ENCODE results near the gene GABBR1. TPM values are rescaled to one million over a fixed set of nuclear protein-coding genes. Genes with fewer than 3 reads are reported as not detected.

The GABBR1 gene
- polyA plus RNA-seq, 6 donors from 2014 or later, result 4.1 to 11.3 (median 4.6) TPM; not detected in 1

DNA sequence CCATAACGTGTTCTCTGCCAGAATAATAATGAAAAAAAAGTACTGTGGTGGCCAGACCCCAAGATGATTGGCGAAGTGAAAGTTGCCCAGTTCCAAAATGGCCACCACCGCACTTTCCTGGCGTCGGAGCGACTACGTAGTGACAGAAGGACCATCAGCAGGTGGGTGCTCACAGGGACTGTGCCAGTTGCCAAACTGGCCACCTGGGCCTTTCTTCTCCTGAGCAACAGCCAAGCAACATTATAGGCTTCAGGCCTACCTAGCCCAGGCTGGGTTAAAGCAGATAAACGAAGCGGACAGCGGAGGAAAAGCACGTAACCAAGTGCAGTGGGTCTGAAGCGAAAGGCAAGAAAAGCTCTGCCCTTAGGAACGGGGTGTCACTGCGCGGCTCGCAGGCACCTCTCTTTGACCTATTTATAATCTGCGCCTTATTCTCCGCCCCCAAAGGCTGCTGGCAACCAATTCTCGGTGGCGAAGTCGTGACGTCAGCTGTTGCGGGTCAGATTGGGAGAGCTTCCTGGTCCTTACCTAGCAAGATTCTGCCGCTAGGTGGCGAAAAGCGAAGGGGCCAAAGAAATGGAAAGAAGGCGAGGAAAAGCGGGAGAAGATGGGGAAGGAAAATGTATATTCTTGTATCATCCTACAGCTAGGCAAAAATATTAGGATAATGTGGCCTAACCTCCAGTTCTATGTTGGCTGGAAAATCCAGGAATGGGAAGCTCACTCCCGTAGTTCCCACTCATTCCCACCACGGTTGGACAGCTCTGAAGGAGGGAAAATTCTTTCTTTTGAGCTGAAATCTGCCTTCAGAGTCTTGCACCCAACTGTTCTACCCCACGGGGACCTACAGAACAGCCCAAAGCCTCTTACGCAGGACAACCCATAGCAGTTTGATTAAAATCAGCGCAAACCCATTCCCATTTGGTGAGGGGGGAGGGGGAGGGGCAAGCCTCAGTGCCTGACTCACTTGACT, 17.0 kb upstream of the GABBR1 start:
- peak overlapping the region; percentile 84 to 99 (median 98) for H3K4me3 Mint-ChIP-seq

DNA sequence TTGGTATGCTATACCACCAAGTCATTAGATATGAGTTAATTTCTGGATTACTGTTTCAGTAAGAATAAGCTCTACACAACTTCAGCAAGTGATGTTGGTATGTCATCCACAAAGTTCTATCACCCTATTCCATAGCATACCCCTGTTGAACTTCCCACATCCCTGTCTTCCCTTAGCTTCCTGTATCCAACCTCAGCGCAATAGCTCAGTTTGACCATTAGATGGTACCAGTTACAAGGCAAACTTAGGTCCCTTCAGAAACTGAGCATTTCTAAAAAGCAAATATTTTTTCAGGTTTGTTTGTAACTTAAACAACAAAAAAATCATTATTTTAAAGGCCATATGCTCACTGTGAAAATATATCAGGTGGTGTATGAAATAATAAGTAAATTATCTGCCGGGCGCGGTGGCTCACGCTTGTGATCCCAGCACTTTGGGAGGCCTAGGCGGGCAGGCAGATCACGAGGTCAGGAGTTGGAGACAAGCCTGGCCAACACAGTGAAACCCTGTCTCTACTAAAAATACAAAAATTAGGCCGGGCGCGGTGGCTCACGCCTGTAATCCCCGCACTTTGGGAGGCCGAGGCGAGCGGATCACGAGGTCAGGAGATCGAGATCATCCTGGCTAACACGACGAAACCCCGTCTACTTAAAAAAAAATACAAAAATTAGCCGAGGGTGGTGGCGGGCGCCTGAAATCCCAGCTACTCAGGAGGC, 15.1 kb upstream of the GABBR1 start:
- Mint-ChIP-seq H3K36me3 (no peaks in the 10 kb centered on the region), H3K9me3 (peaks cover 0 to 4% (median 0%) of the 10 kb centered on the region in 7 donors), H3K4me3 (peak overlapping the region in 3 of 8 donors; percentile 6 to 24 (median 12)), H3K27ac (peak overlapping the region in 2 of 6 donors; percentile 74 to 86), H3K27me3 (no peaks in the 10 kb centered on the region), H3K4me1 (peaks cover 10 to 22% (median 14%) of the 10 kb centered on the region in 3 donors)
- ATAC-seq (ENCODE audit: low read depth in 2 of 2), result no peak
- no peak for DNase-seq

More for the DNA sequence above, 17.0 kb upstream of the GABBR1 start:
- H3K27ac Mint-ChIP-seq, result peak overlapping the region; percentile 95 to 100 (median 100)
- peak; percentile 91 to 92 for ATAC-seq (ENCODE audit: low read depth in 2 of 2)
- no peaks in the 10 kb centered on the region for H3K36me3 Mint-ChIP-seq
- H3K4me1 Mint-ChIP-seq, result peaks cover 10 to 27% (median 14%) of the 10 kb centered on the region in 3 donors
- peaks cover 0 to 4% (median 0%) of the 10 kb centered on the region in 7 donors for H3K9me3 Mint-ChIP-seq
- H3K27me3 Mint-ChIP-seq, result peaks cover under 1 to 10% (median 5%) of the 10 kb centered on the region in 3 donors
- DNase-seq, result peak; percentile 97

GRCh38 chr6:29641430-29642148, 8.6 kb upstream of the GABBR1 start:
- Mint-ChIP-seq H3K27me3 (no peaks in the 10 kb centered on the region), H3K27ac (peak overlapping the region; percentile 4 to 87 (median 62)), H3K4me1 (peaks cover 16 to 21% (median 17%) of the 10 kb centered on the region in 3 donors), H3K36me3 (no peaks in the 10 kb centered on the region), H3K9me3 (no peaks in the 10 kb centered on the region), H3K4me3 (peak overlapping the region in 6 of 8 donors; percentile 21 to 80 (median 54))
- ATAC-seq (ENCODE audit: low read depth in 2 of 2), result peak; percentile 52 to 64
- DNase-seq, result no peak

DNA sequence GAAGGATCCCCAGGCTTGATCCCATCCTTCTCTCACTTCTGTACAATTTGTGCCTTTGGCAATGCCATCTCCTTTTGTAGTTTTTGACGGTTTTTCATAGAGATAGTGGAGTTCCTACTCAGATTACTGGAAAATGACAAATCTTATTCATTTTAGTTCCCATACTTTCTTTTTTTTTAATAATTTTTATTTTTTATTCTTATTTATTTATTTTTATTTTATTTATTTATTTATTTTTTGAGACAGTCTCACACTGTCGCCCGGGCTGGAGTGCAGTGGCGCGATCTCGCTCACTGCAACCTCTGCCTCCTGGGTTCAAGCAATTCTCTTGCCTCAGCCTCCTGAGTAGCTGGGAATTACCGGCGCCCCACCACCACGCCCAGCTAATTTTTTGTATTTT, 4.3 kb upstream of the GABBR1 start:
- no peak for ATAC-seq (ENCODE audit: low read depth in 2 of 2)
- Mint-ChIP-seq H3K27ac (peak overlapping the region in 3 of 6 donors; percentile 2 to 88 (median 44)), H3K27me3 (no peaks in the 10 kb centered on the region), H3K36me3 (peaks cover 0 to 4% of the 10 kb centered on the region in 2 donors), H3K4me1 (peaks cover 37 to 47% (median 44%) of the 10 kb centered on the region in 3 donors), H3K4me3 (peak overlapping the region in 1 of 8 donors; percentile 47), H3K9me3 (no peaks in the 10 kb centered on the region)
- DNase-seq, result no peak

- peak overlapping the region; percentile 88 to 100 (median 98) for H3K4me3 Mint-ChIP-seq
- H3K27ac Mint-ChIP-seq, result peak overlapping the region; percentile 47 to 99 (median 95)
- H3K27me3 Mint-ChIP-seq, result no peaks in the 10 kb centered on the region
- no peak for DNase-seq
- H3K36me3 Mint-ChIP-seq, result peaks cover 0 to 4% of the 10 kb centered on the region in 2 donors
- no peaks in the 10 kb centered on the region for H3K9me3 Mint-ChIP-seq
- H3K4me1 Mint-ChIP-seq, result peaks cover 59 to 72% (median 66%) of the 10 kb centered on the region in 3 donors
- ATAC-seq (ENCODE audit: low read depth in 2 of 2), result no peak
These were observed 537 bp upstream of the GABBR1 start for GRCh38 chr6:29633534-29633905.

- H3K9me3 Mint-ChIP-seq, result no peaks in the 10 kb centered on the region
- DNase-seq (peak; percentile 76), ATAC-seq (ENCODE audit: low read depth in 2 of 2) (peak; percentile 60 to 67)
- H3K36me3 Mint-ChIP-seq, result peaks cover 0 to 4% of the 10 kb centered on the region in 2 donors
- peak overlapping the region; percentile 88 to 100 (median 98) for H3K4me3 Mint-ChIP-seq
- H3K27me3 Mint-ChIP-seq, result no peaks in the 10 kb centered on the region
- peak overlapping the region; percentile 83 to 97 (median 88) for H3K27ac Mint-ChIP-seq
- peaks cover 59 to 75% (median 69%) of the 10 kb centered on the region in 3 donors for H3K4me1 Mint-ChIP-seq
These were observed 887 bp downstream of the GABBR1 start for GRCh38 chr6:29631860-29632731.

GRCh38 chr6:29631209-29631810, 1.7 kb downstream of the GABBR1 start:
- no peaks in the 10 kb centered on the region for H3K27me3 Mint-ChIP-seq
- no peaks in the 10 kb centered on the region for H3K9me3 Mint-ChIP-seq
- peaks cover 63 to 75% (median 74%) of the 10 kb centered on the region in 3 donors for H3K4me1 Mint-ChIP-seq

DNA sequence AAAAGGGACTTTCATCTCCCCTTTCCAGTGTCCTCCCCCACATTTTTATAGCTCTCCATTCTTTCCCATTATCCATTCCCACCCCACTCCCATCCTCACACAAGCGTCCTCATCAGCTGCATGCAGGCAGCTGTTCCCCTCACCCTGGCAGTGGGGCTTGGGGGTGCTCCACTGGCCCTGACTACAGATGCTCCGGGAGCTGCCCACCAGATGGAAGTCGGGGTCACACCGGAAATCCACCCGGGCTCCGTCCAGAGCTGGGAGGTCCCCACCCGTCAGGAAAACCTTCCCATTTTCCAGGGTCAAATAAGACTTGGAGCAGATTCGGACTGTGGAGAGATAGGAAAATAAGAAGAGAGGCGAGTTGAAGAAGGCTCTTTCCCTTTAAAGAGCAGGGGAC, 2.7 kb downstream of the GABBR1 start:
- ATAC-seq (ENCODE audit: low read depth in 2 of 2), result no peak
- H3K4me1 Mint-ChIP-seq, result peaks cover 60 to 72% (median 70%) of the 10 kb centered on the region in 3 donors

More at GRCh38 chr6:29631209-29631810, 1.7 kb downstream of the GABBR1 start:
- peak overlapping the region; percentile 88 to 100 (median 98) for H3K4me3 Mint-ChIP-seq
- peak overlapping the region in 3 of 6 donors; percentile 88 to 98 (median 97) for H3K27ac Mint-ChIP-seq
- ATAC-seq (ENCODE audit: low read depth in 2 of 2) (no peak), DNase-seq (no peak)
- H3K36me3 Mint-ChIP-seq, result peaks cover 0 to 4% of the 10 kb centered on the region in 2 donors

GRCh38 chr6:29629571-29629970, 3.4 kb downstream of the GABBR1 start:
- Mint-ChIP-seq H3K4me1 (peaks cover 60 to 71% (median 65%) of the 10 kb centered on the region in 3 donors), H3K27me3 (no peaks in the 10 kb centered on the region), H3K4me3 (peak overlapping the region in 5 of 8 donors; percentile 0 to 99 (median 90)), H3K9me3 (no peaks in the 10 kb centered on the region), H3K36me3 (peaks cover 0 to 4% of the 10 kb centered on the region in 2 donors), H3K27ac (no peak overlapping the region)
- DNase-seq (no peak), ATAC-seq (ENCODE audit: low read depth in 2 of 2) (no peak)

More for the DNA sequence above, 2.7 kb downstream of the GABBR1 start:
- H3K27me3 Mint-ChIP-seq, result no peaks in the 10 kb centered on the region
- no peaks in the 10 kb centered on the region for H3K9me3 Mint-ChIP-seq
- no peak for DNase-seq
- peak overlapping the region in 4 of 8 donors; percentile 49 to 99 (median 93) for H3K4me3 Mint-ChIP-seq
- no peak overlapping the region for H3K27ac Mint-ChIP-seq
- H3K36me3 Mint-ChIP-seq, result peaks cover 0 to 4% of the 10 kb centered on the region in 2 donors

GRCh38 chr6:29628419-29629281, 4.3 kb downstream of the GABBR1 start:
- no peaks in the 10 kb centered on the region for H3K27me3 Mint-ChIP-seq
- DNase-seq (peak; percentile 28), ATAC-seq (ENCODE audit: low read depth in 2 of 2) (peak; percentile 22 to 36)
- peaks cover 4 to 7% of the 10 kb centered on the region in 2 donors for H3K36me3 Mint-ChIP-seq
- H3K27ac Mint-ChIP-seq, result peak overlapping the region; percentile 34 to 90 (median 54)
- H3K9me3 Mint-ChIP-seq, result no peaks in the 10 kb centered on the region
- peaks cover 53 to 61% (median 55%) of the 10 kb centered on the region in 3 donors for H3K4me1 Mint-ChIP-seq
- peak overlapping the region; percentile 90 to 99 (median 94) for H3K4me3 Mint-ChIP-seq
